Stimulated activated CD4-positive, alpha-beta T cell treated with anti-CD3 and anti-CD28 coated beads, Interleukin-1b, Interleukin-23, amount 100 ng/mL, for 48 hours (primary cell): ENCODE data around the gene LRRC42.
A peak's percentile ranks its signal among the peaks of the same experiment; 100 is the strongest.
"Not testable (repeated sequence)": the region's sequence is repeated elsewhere in the genome, so short reads cannot be mapped to it uniquely, and the experiment has no call there.

Experiments used
- DNase-seq: peaks from one replicate; pipeline ENCODE4 v3.0.0-alpha.2; 2020

Gene LRRC42

DNA sequence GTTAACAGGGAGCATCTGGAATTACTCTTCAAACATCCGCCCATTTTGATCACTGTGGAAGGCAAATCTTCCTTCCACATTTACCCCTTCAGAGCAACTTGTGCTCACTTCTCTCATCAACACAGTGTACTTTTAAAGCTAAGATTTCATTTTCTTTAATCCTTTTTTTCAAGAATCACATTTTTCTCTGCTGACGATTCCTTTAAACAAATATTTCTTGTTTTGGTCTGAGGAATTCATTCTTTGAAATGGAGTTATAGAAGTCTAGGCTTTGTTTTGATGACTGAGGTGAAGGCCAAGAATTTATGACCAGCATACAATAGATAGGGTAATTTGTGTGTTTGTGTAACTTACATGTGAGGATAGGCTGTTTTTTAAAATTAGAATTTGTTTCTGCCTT lies 25.6 kb downstream of the LRRC42 start:
- DNase-seq = no peak

DNA sequence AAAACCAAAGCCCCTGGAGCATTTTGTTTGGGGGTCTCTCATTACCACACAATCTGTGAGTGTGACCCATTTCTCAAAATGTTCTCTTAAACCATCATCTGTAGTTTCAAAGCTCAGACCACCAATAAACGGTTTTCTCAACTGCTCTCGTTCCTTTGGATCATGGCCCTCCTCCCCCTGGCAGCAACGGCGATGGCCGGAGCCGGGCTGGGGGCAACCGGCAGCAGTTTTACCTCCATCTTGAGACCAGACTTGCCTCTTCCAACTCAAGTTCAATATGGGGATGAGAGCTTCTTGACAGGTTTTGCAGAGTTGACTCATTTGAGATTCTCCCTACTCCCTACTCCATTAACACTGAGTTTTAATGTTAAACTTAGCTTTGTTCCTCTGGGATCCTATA lies 29.7 kb downstream of the LRRC42 start:
- DNase-seq = no peak

DNA sequence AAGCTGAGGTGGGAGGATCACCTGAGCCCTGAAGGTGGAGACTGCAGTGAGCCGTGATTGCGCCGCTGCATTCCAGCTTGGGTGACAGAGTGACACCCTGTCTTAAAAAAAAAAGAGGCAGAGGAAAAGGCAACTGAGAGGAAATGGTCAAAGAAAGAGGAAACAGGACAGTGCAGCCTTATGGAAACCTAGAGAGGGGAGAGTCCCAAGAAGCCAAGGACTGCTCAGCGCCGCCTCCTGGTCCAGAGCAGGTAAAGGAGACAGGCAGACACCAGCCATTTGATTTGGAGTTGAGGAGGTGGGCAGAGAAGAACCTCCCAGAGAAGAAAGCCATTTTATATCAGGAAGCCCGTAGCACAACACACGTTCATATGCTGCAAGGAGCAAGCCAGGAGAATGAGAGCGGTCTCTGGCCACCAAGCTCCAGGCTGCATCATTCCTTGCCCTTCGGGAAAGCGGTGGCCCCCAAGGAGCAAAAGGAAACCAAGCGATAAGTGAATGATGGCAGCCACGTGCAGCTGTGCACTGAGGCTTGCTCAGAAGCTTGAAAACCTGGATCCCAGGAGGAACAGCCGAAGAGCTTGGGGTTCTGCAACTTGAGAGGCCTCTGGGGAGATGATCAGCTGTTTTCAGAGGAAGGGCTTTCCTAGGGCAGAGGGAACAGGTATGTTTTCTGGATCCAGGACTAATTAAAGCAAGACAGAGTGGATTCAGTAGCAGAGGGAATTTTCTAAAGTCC lies 33.7 kb downstream of the LRRC42 start:
- DNase-seq = no peak

DNA sequence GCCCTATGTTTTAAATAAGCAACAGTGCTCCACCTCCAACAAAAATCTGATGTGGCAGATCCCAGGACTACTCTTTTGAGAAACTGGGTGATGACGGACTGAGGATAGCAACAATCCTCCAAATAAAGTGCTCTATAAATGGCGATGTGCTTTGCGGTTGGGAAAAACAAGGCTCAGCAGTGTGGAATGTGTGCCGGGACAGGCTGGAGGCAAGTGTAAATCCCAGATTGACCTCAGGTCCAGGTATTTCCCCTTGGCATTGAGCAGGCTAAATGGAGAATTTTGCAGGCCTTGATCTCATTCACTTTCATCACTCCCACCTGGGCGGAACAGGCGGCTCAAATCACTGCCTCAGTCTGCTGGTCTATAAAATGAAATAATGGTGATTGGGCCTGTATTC lies 35.1 kb downstream of the LRRC42 start:
- DNase-seq = no peak

DNA sequence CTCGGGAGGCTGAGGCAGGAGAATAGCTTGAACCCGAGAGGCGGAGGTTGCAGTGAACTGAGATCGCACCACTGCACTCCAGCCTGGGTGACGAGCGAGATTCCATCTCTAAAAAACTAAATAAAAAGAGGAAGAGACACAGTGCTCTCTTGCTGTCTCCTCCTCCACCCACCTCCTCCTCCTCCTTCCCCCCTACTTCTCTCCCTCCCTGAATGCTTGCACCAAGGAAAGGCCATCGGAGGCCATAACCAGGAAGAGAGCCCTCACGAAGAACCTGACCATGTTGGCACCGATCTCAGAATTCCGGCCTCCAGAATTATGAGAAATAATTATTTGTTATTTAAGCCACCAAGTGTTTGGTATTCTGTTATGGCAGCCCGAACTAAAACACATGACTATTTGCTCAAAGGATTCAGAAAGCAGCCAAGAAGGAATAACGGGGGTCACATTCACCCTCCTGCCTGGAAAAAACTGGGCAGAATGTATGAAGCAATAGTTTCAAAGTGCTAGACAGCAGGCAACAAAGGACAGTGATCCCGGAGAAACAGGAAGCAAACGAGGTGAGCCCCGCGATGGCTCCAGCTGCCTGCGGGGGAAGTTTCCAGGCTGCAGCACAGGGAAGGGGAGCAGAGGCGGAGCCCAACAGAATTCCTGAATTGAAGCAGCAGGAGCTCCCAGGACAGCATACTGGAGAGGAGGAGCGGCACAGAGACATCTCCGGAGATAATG lies 36.0 kb downstream of the LRRC42 start:
- no peak for DNase-seq

DNA sequence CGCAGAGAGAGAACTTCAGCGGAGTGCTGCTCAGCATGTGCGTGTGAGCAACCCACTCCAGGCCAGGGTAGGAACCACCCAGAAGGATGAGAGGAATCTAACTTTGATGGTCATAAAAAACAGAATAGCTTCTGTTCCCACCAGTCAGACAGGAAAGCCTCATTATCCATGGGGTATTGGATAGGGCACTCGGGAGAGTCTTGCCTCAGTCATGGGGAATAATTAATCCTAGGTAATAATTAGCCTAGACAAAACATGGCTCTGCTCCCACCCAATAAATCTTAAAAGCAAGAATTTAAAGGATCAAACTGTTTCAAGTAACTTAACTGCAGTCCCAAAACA lies 36.6 kb downstream of the LRRC42 start:
- DNase-seq = no peak

DNA sequence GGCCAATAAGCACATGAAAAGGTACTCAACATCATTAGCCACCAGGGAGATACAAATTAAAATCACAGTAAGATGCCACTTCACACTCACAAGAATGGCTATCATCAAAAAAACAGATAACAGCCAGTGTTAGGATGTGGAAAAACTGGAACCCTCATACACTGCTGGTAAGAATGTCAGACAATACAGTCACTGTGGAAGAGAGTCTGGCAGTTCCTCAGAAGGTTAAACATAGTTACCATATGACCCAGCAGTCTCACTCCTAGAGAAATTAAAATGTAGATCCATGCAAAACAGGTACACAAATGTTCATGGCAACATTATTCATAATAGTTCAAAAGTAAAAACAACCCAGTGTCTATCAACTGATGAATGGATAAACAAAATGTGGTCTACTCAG lies 38.6 kb downstream of the LRRC42 start:
- no peak for DNase-seq

DNA sequence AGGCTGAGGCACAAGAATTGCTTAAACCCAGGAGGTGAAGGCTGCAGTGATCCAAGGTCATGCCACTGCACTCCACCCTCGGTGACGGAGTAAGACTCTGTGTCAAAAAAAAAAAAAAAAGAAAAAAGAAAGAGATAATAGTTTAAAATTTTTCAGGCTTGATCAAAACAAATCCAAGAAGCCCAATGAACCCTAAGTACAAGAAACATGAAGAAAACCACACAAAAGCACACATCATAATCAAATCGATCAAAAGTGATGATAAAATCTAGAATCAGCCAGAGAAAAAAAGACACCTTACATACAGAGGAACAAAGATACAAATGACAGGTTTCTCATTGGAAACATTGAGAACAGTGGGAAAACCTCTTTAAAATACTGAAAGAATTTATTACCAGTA lies 40.3 kb downstream of the LRRC42 start:
- no peak for DNase-seq

DNA sequence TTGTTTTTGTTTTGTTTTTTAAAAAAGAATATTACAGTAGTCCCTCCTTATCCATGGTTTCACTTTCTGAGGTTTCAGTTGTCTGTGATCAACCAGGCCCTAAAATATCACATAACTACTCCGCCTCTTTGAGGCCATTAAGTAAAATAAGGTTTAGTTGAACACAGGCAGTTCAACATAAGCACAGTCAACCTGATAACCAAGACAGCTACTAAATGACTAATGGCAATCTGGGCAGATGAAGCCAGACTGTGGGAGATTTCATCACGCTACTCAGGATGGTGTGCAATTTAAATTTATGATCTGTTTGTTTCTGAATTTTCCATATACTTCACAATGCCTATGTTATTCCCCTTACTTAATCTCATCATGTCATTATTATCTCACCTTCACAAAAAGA lies 41.7 kb downstream of the LRRC42 start:
- peak; percentile 13 for DNase-seq

DNA sequence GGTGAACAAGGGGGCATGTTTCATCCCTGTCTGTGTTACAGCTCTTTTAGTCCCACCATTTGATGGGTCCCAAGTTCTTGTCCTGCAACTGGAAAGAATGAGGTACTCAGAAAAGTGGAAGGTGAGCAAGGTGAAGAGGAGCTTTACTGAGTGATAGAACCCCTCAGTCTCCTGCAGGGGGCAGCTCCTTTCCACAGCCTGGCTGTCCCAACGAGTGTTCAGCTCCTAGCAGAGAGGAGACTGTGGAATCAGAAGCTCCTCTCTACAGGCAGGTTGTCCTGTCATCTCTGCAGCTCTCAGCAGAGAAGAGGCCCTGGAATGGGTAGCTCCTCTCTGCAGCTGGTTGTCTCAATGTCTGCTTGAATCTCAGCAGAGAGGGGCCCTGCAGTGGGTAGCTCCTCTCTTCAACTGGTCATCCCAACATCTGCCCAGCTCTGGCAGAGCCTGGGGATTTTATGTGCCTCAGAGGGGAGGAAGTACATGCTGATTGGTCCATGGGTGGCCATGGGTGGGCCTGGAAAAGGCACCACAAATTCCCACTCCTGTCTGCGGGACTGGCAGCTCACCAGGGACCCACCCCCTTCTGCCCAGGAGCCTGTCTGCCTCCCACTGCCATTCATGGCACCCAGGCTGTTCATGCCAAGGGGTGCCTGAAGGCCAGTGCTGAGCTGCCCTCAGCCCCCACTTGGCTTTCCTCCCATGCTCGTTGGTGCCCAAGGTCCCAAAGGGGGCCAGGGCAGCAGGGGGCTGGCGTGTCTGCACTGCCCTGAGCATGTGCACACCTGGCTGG lies 46.1 kb downstream of the LRRC42 start:
- no peak for DNase-seq

DNA sequence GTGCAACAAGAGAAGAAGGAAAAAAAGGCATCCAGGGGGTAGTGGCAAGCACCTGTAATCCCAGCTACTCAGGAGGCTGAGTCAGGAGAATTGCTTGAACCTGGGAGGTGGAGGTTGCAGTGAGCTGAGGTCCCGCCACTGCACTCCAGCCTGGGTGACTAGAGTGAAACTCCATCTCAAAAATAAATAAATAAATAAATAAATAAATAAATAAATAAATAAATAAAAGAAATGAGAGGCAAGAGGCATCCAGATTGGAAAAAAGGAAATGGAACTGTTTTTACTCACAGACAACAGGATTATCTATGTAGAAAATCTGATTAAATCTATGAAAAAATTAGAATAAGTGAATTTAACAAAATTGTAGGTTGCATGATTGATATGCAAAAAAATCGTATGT lies 48.4 kb downstream of the LRRC42 start:
- not testable (repeated sequence) for DNase-seq

DNA sequence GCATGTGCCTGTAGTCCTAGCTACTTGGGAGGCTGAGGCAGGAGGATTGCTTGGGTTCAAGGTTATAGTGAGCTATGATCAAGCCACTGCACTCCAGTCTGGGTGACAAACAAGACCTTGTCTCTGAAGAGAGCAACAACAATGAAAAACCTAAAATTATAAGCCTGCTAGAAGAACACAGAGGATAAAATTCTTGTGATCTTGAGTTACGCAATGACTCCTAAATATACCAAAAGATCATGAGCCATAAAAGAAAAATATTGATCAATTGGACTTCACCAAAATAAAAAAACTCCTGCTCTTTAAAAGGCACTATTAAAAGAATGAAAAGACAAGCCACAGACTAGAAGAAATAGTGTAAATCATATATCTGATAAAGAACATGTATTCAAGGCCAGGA lies 49.5 kb downstream of the LRRC42 start:
- DNase-seq = no peak

DNA sequence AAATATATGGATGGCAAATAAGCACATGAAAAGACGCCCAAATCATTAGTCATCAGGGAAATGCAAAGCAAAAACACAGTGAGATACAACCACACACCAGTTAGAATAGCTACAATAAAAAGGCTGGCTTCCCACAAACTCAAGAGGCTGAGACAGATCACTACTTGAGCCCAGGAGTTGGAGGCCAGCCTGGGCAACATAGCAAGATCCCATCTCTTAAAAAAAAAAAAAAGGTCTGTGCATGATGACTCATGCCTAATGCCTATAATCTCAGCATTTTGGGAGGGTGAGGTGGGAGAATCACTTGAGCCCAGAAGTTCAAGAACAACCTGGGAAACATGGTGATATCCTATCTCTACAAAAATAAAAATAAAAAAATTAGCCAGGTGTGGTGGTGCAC lies 52.1 kb downstream of the LRRC42 start:
- DNase-seq = no peak

DNA sequence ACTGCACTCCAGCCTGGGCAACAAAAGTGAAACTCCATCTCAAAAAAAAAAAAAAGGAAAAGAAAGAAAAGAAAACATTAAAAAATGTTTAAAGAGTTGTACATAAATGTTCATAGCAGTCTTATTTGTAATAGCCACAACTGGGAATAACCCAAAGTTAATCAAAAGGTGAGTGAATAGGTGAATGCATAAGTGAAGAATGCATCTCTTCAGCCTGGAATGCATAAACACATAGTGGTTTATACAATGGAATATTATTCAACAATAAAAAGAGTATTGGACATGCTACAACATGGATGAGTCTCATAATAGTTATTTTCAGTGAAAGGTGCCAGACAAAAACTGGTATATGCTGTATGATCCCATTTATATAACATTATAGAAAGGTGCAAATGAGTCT lies 53.8 kb downstream of the LRRC42 start:
- no peak for DNase-seq

DNA sequence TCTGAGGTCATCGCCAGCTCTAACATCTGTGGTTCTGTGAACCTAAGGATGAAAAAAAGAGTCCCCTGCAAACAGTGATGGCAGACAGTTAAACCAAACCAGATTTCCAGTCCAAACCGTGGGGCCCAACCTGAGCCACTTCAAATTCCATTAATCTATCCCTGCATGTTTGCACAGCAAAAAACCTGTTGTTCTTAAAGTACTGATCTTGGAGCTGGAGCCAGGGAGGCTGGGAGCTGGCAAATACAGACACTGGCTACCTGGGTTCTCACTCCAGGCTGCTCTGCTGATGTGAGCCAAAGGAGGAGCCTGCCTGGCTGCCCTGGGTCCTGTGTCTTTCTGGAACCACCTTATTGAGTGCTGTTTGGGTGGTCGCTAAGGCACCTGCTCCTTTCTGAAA lies 55.4 kb downstream of the LRRC42 start:
- DNase-seq = no peak

DNA sequence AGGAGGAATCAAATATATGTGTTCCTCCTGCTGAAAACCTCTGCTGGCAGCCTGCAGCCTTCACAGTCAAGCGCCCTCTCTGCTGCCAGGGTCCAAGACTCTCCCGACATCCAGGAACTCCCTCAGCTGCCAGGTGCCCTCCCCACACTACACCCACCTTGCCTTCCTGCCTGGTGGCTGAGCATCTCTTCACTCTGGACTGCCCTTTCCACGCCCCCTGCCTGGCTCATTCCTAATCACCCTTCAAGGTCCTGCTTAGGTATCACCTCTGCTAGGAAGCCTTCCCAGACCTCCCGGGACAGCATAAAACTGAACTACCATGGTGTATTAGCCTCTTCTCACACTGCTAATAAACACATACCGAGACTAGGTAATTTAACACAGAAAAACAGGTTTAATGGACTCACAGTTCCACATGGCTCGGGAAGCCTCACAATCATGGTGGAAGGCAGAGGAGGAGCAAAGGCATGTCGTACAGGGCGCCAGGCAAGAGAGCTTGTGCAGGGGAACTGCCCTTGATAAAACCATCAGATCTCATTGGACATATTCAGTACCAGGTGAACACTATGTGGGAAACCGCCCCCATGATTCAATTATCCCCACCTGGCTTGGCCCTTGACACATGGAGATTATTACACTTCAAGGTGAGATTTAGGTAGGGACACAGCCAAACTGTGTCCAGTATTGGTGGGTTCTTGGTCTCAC lies 56.5 kb downstream of the LRRC42 start:
- DNase-seq = no peak

DNA sequence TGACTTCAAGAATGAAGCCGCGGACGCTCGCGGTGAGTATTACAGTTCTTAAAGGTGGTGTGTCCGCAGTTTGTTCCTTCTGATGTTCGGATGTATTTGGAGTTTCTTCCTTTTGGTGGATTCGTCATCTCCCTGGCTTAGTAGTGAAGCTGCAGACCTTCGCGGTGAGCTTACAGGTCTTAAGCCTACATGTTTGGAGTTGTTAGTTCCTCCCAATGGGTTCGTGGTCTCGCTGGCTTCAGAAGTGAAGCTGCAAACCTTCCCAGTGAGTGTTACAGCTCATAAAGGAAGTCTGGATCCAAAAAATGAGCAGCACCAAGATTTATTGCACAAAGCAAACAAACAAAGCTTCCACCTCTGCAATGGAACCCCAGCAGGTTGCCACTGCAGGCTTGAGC lies 57.1 kb downstream of the LRRC42 start:
- no peak for DNase-seq

DNA sequence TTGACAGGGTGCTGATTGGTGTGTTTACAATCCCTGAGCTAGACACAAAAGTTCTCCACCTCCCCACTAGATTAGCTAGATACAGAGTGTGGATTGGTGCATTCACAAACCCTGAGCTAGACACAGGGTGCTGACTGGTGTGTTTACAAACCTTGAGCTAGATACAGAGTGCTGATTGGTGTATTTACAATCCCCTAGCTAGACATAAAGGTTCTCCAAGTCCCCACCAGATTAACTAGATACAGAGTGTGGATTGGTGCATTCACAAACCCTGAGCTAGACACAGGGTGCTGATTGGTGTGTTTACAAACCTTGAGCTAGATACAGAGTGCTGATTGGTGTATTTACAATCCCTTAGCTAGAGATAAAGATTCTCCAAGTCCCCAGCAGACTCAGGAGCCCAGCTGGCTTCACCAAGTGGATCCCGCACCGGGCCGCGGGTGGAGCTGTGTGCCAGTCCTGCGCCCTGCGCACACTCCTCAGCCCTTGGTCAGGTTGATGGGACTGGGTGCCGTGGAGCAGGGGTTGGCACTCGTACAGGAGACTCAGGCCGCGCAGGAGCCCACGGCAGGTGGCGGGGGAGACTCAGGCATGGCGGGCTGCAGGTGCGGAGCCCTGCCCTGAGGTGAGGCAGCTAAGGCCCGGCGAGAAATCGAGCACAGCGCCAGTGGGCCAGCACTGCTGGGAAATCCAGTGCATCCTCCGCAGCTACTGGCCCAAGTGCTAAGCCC lies 57.8 kb downstream of the LRRC42 start:
- DNase-seq = not testable (repeated sequence)

DNA sequence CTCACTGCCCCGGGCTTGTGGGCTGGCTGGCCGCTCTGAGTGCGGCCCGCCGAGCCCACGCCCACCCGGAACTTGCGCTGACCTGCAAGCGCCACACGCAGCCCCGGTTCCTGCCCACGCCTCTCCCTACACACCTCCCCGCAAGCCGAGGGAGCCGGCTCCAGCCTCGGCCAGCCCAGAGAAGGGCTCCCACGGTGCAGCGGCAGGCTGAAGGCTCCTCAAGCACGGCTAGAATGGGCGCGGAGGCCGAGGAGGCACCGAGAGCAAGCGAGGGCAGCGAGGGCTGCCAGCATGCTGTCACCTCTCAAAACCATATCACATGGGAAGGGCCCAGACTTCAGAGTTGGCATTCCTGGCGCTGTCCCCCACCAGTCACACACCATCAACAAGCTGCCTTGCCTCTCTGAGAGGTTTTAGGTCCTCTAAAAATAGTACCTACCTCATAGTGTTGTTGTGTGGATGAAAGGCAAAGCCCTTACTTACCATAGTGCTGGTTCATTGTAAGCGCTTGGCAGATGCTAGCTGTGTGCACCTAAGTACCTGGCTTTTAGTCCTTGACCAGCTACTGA lies 58.4 kb downstream of the LRRC42 start:
- no peak for DNase-seq

DNA sequence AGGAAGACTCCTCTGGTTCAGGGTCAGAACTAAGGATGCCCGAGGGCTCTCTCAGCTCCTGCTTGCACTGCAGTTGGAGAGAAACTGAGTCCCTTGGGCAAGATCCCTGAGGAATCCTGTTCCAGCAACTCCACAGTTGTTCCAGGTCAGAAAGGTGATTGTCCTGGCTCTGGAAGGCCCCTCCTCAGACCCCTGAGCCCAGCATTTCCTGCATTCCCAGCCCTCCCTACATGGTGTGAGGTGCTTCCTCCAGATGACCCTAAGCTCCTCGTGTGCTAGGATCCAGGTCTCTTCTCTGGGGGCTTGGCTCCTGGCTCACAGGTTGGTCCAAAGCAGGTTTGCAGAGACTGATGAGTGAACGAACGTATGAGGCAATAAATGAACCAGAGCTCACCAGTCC lies 60.4 kb downstream of the LRRC42 start:
- no peak for DNase-seq

DNA sequence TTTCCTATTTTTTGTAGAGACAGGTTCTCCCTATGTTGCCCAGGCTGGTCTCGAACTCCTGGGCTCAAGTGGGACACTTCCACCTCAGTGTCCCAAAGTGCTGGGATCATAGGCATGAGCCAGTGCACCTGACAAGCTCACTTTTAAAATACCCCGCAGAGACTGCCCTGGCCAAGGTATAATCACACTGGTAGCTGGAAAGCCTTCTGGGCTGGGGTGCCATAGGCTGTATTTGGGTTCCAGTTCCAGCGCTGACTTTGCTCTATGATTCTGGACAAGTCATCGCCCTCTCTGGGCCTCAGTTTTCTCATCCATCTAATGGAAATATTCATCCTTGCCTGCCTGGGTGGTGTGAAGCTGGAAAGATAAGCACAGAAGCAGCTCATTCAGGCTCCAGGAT lies 61.5 kb downstream of the LRRC42 start:
- no peak for DNase-seq

DNA sequence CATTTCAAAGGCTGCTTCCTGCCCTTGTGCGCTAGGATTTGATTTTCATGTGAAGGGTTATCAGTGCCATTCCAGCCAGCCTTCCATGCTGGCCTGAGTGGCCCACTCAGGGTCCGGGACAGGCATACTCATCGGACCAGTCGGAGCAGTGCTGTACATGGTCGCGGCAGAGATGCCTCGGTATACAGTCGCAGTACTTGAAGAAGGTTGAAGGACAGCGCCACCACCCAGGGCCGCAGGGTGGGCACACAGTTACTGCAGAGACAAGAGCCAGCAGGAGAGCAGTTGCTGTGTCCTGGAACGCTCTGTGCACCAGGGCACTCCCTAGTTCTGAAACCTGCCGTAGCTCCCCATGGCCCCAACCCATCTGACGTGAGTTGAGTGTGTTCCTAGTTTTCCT lies 62.7 kb downstream of the LRRC42 start:
- no peak for DNase-seq
